Prostate gland (tissue), 2 donors: ENCODE measurements around the gene INO80D. TPM values are rescaled to one million over a fixed set of nuclear protein-coding genes. Genes with fewer than 3 reads are reported as not detected.
A peak's percentile ranks its signal among the peaks of the same experiment; 100 is the strongest.

ENCODE experiments used
- DNase-seq: peaks from one replicate; pipeline ENCODE4 v3.0.0-alpha.2; 2019; ENCODE audit warnings: low spot score
- H3K27ac ChIP-seq, 2 donors: fragments of 200-600 bp; sonication (generic); 2 replicates each; pipeline ENCODE4 v1.5.1; 2017 to 2019
- H3K27me3 ChIP-seq: fragments of 200-600 bp; sonication (generic); replicated peaks from 2 replicates; pipeline ENCODE4 v1.5.1; 2019; ENCODE audit not compliant: insufficient read depth
- H3K36me3 ChIP-seq, 2 donors: fragments of 200-600 bp; sonication (generic); 1 replicate in 1 of 2; 2 replicates in 1 of 2; pipeline versions ENCODE4 v1.5.1 to v1.8.1; 2017 to 2019
- H3K4me1 ChIP-seq: fragments of 200-600 bp; sonication (generic); replicated peaks from 2 replicates; pipeline ENCODE4 v1.5.1; 2019
- H3K4me3 ChIP-seq, 2 donors: fragments of 200-600 bp; sonication (generic); 2 replicates each; pipeline ENCODE4 v1.5.1; 2017 to 2019
- H3K9me3 ChIP-seq: fragments of 200-600 bp; sonication (generic); 2 replicates; pipeline ENCODE4 v1.5.1; 2017
- POLR2A ChIP-seq: fragments of 450-650 bp; IDR thresholded peaks from one replicate; pipeline ENCODE4 v1.6.1; 2016; ENCODE audit warnings: antibody characterized with exemption, mild to moderate bottlenecking
- POLR2AphosphoS5 ChIP-seq: sonication (generic); formaldehyde crosslinking; IDR thresholded peaks from one replicate; pipeline ENCODE4 v1.6.1; 2017; ENCODE audit warnings: antibody characterized with exemption
- WGBS: methylation state at CpG from one replicate; pipeline ENCODE4 v1.1.5; 2018; 5-methylcytosine and 5-hydroxymethylcytosine counted together
- intact Hi-C: fragments of 100-400 bp; cut with DNase I; formaldehyde crosslinking; loops from one replicate; pipeline ENCODE4 v1.14.2; 2022
- small RNA-seq, 2 donors: library from RNA; depleted of rRNA; stranded (forward); fragments of <200 nt; gene quantifications; one replicate each; pipeline ENCODE3, GENCODE V24; 2016
- total RNA-seq, 2 donors: library from RNA; depleted of rRNA; stranded (reverse); fragments of >200 nt; gene quantifications; one replicate each; pipeline ENCODE4 v1.1.0, GENCODE V29; 2016
- TF ChIP-seq, protein P1 (sequence below), 4 experiments: fragments of 200-600 bp in 2 of 4; fragments of 450-650 bp in 2 of 4; sonication (generic) in 2 of 4; IDR thresholded peaks; 1 replicate in 3 of 4; 2 replicates in 1 of 4; pipeline ENCODE4 v1.5.1; 2016 to 2019; ENCODE audit warnings: antibody characterized with exemption in 4 of 4, mild to moderate bottlenecking in 2 of 4, moderate library complexity in 2 of 4

The INO80D gene
- total RNA-seq, 2 donors from 2014 or later: 11.7 to 32.8 TPM

DNA sequence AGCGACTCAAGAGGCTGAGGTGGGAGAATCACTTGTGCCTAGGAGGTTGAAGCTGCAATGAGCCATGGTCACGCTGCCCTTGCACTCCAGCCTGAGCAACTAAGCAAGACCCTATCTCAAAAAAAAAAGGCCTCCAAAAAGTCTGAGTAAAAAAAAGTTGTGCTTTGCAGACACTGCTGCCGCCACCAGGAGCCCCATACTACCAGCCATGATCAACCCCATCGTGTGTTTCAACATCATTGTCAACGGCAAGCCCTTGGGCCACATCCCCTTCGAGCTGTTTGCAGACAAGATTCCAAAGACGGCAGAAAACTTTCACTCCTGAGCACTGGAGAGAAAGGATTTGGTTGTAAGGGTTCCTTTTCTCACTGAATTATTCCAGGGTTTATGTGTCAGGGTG, 137.1 kb downstream of the INO80D start:
- Histone ChIP-seq H3K9me3 (no peaks in the 10 kb centered on the region), H3K27me3 (no peaks in the 10 kb centered on the region), H3K27ac (no peak overlapping the region), H3K4me3 (no peak overlapping the region), H3K36me3 (no peaks in the 10 kb centered on the region), H3K4me1 (no peaks in the 10 kb centered on the region)
- TF ChIP-seq POLR2A (no peak), POLR2AphosphoS5 (no peak)
- TF ChIP-seq, protein P1, sequence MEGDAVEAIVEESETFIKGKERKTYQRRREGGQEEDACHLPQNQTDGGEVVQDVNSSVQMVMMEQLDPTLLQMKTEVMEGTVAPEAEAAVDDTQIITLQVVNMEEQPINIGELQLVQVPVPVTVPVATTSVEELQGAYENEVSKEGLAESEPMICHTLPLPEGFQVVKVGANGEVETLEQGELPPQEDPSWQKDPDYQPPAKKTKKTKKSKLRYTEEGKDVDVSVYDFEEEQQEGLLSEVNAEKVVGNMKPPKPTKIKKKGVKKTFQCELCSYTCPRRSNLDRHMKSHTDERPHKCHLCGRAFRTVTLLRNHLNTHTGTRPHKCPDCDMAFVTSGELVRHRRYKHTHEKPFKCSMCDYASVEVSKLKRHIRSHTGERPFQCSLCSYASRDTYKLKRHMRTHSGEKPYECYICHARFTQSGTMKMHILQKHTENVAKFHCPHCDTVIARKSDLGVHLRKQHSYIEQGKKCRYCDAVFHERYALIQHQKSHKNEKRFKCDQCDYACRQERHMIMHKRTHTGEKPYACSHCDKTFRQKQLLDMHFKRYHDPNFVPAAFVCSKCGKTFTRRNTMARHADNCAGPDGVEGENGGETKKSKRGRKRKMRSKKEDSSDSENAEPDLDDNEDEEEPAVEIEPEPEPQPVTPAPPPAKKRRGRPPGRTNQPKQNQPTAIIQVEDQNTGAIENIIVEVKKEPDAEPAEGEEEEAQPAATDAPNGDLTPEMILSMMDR (IDR thresholded peaks at IDR 0.05): no peak
- intact Hi-C loops: loop anchor here (5.0 kb wide), 1 partner anchor 182 kb away; no protein-coding TSS in a partner anchor
- 77% methylated on average over 7 of the region's 7 CpGs for WGBS
- DNase-seq: no peak

DNA sequence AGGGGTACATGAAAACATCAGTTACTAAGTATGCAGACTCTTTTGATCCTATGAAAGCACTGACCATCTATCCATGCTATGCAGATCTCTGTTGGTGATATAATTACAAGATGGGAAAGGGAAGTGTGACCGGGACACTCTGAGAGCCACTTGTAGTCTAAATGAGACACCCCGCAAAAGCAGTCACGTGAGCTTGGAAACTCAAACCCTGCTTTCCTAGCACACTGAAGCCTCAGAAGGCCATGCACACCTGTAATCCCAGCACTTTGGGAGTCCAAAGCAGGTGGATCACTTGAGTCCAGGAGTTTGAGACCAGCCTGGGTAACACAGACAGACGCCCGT, 137.5 kb downstream of the INO80D start:
- Histone ChIP-seq H3K27me3 (no peaks in the 10 kb centered on the region), H3K9me3 (no peaks in the 10 kb centered on the region), H3K4me1 (no peaks in the 10 kb centered on the region), H3K4me3 (no peak overlapping the region), H3K27ac (no peak overlapping the region), H3K36me3 (no peaks in the 10 kb centered on the region)
- TF ChIP-seq POLR2AphosphoS5: no peak
- TF ChIP-seq, protein P1 (IDR thresholded peaks at IDR 0.05): no peak
- no peak for TF ChIP-seq POLR2A
- WGBS: 71% methylated on average over 5 of the region's 5 CpGs
- no peak for DNase-seq
- intact Hi-C loops: loop anchor here (5.0 kb wide), 1 partner anchor 181 kb away; no protein-coding TSS in a partner anchor

DNA sequence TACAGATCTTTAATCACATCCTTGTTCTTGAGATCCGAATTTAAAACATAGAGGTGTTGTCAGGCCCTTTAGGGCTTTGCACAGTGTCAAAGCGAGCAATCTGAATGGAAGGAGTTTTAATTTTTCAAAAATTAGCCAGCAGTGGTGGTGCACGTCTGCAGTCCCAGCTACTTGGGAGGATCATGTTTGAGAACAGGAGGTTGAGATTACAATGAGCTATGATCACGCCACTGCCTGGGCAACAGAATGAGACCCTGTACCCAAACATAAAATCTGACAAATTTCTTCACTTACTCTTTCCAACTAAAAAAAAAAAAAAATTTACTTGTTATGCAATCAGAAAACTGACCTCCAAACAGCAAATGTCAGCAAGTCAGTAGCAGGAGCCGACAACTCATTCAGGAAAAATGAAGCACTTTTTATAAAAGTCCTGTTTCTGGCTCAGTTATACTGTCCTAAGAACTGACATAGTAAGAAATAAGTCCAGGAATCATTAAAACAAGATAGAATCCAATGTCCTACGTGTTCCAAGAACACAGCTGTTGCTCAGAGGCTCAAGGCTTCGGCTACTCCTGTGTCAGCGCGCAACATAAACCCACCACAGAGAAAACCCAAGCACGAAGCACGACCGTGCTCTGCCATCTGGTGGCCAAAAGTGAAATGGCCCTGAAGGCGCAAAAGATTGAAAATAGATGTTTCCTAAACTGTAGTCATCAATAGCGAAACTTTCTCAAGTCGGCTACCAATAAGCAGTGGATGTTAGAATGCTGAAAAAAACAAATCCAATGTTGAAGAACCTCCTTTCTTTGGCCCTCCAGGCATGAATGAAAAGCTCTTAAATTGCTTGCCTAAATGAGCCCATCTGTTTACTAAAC, 138.1 kb downstream of the INO80D start:
- Histone ChIP-seq H3K36me3 (no peaks in the 10 kb centered on the region), H3K4me1 (no peaks in the 10 kb centered on the region), H3K27me3 (no peaks in the 10 kb centered on the region), H3K9me3 (no peaks in the 10 kb centered on the region), H3K27ac (no peak overlapping the region), H3K4me3 (no peak overlapping the region)
- WGBS: 18% methylated on average over 15 of the region's 15 CpGs
- peak; percentile 40 for TF ChIP-seq POLR2AphosphoS5
- TF ChIP-seq POLR2A: no peak
- TF ChIP-seq, protein P1 (IDR thresholded peaks at IDR 0.05): peak; percentile 67 to 86 (median 83)
- intact Hi-C loops: loop anchor here (5.0 kb wide), 1 partner anchor 181 kb away; no protein-coding TSS in a partner anchor
- DNase-seq: peak; percentile 42

DNA sequence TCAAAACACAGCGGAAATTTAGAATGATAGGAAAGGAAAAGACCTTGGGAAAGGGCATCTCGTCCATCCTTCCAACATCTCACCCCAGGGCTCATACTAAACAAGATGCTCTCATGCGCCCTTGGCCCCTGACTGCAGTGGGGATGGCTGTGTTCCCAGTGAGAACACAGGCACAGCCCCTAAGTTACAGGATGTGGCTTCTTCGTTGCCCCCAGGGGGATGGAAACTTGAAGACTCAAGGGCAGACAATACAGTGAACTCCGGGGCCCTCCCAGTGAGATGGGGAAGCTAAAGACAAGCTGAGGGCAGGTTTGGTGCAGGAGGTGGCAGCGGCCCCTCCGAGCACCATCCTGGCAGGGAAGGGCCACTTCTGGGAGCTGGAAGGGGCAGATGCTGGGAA, 139.7 kb downstream of the INO80D start:
- no peak for DNase-seq
- Histone ChIP-seq H3K9me3 (no peaks in the 10 kb centered on the region), H3K27ac (no peak overlapping the region), H3K4me3 (no peak overlapping the region), H3K27me3 (no peaks in the 10 kb centered on the region), H3K36me3 (no peaks in the 10 kb centered on the region), H3K4me1 (no peaks in the 10 kb centered on the region)
- intact Hi-C loops: loop anchor here (5.0 kb wide), 1 partner anchor 179 kb away; no protein-coding TSS in a partner anchor
- 74% methylated on average over 7 of the region's 7 CpGs for WGBS
- TF ChIP-seq POLR2A (no peak), POLR2AphosphoS5 (no peak)
- TF ChIP-seq, protein P1 (IDR thresholded peaks at IDR 0.05): no peak

Small RNAs within 50 kb of the gene (small RNA-seq; reads per million reads assigned to genes)
- gene RF00006 (0 reads per million in 2 donors), gene RF00019 (0 reads per million in 2 donors)

Other genes with a start within 250 kb of the INO80D start
- gene NDUFS1, start 73.3 kb upstream of the INO80D start, total RNA-seq: 10 to 100 TPM; 74.1 to 80.1 TPM
- 100 to 1,000 TPM; 305 to 491 TPM for gene EEF1B2, start 73.7 kb upstream of the INO80D start, total RNA-seq
- gene ZDBF2, start 188.5 kb upstream of the INO80D start, total RNA-seq: 10 to 100 TPM in 1 of 2 donors, 1 to 10 TPM in 1; 8.1 to 10.5 TPM